GM21576 (cell line): ENCODE results near the gene DNAL1.
"Not testable (repeated sequence)": the region's sequence is repeated elsewhere in the genome, so short reads cannot be mapped to it uniquely, and the experiment has no call there.

Experiments used
- ATAC-seq: cut with Tn5 transposase; IDR thresholded peaks from one replicate; pipeline ENCODE4 v1.9.1; 2021; ENCODE audit warnings: mild to moderate bottlenecking, moderate library complexity; ENCODE audit not compliant: unreplicated experiment

DNAL1 gene, protein sequence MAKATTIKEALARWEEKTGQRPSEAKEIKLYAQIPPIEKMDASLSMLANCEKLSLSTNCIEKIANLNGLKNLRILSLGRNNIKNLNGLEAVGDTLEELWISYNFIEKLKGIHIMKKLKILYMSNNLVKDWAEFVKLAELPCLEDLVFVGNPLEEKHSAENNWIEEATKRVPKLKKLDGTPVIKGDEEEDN

DNA sequence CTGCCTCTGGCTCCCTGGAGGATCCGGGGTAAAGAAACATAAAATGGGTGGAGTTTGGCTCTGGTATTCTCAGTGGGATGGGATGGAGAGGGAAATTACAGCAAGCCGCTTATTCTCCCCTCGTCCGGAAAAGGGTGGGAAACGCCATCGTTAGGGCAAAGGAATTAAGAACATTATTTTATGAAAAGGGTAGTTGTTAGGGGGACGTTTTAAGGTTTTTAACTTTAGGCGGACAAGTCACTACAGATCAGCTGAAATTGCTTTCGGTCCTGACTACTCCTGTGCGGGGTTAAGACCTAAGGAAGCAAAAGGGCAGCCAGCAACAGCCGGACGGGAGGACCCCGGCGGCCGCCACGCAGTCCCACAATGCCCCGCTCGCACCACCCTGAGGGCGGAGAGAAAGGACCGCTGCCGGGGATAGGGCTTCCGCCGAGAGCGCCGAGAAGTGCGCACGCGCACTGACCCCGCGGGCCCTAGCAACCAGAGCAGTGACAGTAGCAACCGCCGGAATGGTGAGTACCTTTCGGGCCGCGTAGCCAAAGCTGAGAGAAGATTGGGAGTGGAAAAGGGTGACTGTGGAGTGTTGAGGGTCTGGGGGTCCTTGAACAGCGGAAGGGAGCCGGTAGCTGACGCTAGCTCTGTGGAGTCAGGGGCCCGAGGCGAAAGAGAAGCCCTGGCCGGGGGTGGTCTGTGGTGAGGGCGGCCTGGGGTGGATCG is at the start of gene DNAL1:
DNAL1 (plus strand) TSS at position 456 of the 717 bp plus-strand sequence; CDS start at position 510, 54 bp downstream.
- peak; percentile 93 for ATAC-seq

DNA sequence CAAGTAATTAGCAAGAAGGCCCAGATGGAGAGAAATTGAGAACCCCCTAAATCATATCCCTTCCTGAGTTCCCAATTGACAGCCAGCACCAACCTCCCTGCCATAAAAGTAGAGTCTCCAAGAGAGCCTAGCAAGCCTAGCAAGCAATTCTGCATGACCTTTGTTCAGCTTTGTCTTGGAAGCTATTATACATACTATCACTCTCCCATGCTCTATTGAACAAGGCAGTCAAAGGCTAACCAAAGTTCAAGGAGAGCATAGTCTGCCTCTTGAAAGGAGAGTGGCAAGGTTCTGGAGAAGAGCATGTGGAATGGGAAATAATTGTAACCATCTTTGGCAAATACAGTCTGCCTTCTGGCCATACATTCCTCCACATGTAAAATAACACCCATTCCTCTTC is 45.3 kb upstream of the DNAL1 start:
- ATAC-seq, result no peak

DNA sequence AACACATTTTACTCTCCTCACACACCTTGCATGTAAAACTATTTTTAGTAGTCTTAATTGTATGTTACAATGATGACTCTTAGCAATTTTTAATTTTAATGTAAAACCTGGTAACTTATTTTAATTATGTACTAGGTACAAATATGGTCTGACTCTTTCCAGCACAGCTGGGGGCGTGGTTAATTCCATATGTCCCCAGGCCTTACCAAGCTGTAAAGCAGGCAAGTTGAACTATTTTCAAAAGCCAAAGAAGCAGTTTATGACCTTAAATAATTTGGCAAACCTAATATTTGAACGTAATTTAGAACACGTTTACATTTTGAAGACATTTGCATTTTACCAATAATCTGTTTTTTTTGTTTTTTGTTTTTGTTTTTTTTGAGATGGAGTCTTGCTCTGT is 41.8 kb upstream of the DNAL1 start:
- no peak for ATAC-seq

DNA sequence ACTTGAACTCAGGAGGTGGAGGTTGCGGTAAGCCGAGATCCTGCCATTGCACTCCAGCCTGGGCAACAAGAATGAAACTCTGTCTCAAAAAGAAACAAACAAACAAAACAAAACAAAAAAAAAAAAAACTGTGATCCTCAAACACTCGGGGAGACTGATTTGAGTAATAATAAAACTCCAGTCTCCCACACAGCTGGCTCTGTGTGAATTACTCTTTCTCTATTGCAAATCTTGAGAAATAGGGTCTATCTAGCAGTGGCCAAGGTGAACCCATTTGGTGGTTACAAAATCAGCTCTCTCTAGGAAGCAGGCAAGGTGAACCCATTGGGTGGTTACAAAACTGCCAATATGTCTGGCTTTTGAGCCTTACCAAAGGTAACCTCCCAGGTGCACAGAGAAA is 38.5 kb upstream of the DNAL1 start:
- no peak for ATAC-seq

- ATAC-seq, result no peak
These were observed 37.5 kb upstream of the DNAL1 start for GRCh38 chr14:73607241-73607640.

- no peak for ATAC-seq
These were observed 34.1 kb upstream of the DNAL1 start for GRCh38 chr14:73610687-73611086.

- ATAC-seq, result peak; percentile 60
These were observed 32.3 kb upstream of the DNAL1 start, which contains the start of gene ACOT6 for GRCh38 chr14:73612339-73613045. Gene ACOT6 (plus strand): TSS chr14:73612517. CDS start chr14:73612572, 55 bp downstream.

GRCh38 chr14:73613046-73613383 is 31.8 kb upstream of the DNAL1 start:
- ATAC-seq, result no peak

GRCh38 chr14:73613419-73613963 is 31.3 kb upstream of the DNAL1 start:
- ATAC-seq, result no peak

- no peak for ATAC-seq
These were observed 28.0 kb upstream of the DNAL1 start for GRCh38 chr14:73616831-73617230.

DNA sequence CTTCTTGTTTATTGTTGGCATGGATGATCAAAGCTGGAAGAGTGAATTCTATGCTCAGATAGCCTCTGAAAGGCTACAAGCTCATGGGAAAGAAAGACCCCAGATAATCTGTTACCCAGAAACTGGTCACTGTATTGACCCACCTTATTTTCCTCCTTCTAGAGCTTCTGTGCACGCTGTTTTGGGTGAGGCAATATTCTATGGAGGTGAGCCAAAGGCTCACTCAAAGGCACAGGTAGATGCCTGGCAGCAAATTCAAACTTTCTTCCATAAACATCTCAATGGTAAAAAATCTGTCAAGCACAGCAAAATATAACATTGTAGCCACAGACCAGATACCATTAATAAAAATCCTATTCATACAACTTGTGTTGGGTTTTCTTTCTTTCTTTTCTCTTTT is 25.3 kb upstream of the DNAL1 start:
- ATAC-seq, result no peak

GRCh38 chr14:73620268-73620667 is 24.5 kb upstream of the DNAL1 start:
- ATAC-seq, result no peak

DNA sequence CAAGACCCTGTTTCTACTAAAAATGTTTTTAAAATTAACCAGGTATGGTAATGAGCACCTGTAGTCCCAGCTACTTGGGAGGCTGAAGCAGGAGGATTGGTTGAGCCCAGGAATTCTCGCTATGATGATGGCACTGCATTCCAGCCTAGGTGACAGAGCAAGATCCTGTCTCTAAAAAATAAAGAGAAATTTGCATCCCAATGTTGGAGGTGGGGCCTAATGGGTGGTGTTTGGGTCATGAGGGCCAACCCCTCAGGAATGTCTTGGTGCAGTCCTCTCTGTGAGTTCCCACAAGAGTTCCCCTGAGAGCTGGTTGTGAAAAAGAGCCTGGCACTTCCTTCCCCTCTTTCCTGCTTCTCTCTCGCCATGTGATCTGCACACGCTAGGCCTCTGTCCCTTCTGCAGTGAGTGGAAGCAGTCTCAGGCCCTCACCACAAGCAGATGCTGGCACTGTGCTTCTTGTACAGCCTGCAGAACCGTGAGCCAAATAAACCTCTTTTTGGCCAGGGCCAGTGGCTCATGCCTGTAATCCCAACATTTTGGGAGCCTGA is 21.2 kb upstream of the DNAL1 start:
- no peak for ATAC-seq

DNA sequence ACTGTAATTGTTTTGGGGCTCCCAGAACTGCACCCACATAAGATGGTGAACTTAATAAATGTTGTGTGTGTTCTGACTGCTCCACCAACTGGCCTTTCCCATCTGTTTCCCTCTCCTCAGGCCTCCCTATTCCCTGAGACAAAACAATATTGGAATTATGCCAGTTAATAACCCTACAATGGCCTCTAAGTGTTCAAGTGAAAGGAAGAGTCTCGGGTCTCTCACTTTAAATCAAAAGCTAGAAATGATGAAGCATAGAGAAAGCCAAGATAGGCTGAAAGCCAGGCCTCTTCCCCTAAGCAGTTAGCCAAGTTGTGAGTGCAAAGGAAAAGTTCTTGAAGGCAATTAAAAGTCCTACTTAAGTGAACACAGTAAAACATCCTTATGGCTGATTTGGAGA is 19.1 kb upstream of the DNAL1 start:
- no peak for ATAC-seq

DNA sequence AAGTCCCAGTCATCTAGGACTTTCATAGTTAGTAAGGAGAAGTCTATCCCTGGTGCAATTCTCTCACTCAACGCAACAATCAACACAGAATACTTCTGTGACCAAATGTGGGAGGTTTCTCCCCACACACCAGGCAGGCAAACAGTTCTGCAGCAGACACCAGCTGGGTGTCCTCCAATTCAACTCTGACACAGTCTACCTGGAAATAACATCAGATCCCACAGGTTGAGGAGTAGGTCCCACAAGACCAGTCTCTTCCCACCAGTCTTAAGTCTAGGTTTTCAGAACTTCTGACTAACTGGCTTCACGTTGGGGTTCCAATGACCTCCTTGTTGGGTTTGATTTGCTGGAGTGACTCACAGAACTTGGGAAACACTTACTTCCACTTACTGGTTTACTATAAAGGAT is 17.6 kb upstream of the DNAL1 start:
- ATAC-seq, result no peak

GRCh38 chr14:73630009-73630780 is 14.6 kb upstream of the DNAL1 start:
- no peak for ATAC-seq

DNA sequence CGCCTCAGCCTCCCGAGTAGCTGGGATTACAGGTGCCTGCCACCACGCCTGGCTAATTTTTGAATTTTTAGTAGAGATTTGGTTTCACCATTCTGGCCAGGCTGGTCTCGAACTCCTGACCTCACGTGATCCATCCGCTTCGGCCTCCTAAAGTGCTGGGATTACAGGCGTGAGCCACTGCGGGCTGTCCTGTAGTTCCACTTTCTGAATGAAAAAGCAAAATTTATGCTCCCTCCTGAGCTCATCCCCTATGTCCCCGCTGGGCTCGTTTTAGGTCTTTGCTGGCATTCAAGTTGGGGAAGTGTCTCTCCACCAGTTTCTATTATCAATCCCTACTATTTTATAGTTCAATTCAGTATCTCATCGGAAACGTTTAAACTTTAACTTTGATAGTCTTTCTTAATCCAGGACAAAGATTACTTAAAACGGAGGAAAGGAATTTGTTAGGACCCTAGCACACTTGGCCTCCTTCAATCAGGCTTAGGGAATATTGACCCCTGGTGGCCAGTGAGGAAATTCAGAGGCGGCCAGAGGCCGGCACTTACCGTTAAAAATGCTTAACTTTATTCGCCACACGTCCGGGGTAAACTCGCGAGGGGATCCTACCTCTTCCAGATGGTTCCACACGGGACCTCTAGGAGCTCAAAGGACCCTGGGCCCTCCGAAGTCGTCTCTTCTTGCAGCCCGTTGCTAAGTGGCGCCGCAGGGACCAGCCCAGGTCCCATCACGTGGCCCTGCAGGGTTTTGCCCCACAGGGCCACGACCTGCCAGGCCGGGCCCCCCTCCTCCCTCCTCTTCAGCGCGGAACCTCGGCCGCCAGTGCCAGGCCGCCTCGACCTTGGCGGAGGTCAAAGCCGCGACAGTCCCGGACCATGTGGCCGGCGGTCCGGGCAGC is 11.4 kb upstream of the DNAL1 start:
- no peak for ATAC-seq

- no peak for ATAC-seq
These were observed 10.6 kb upstream of the DNAL1 start for GRCh38 chr14:73634011-73634833.

- ATAC-seq, result not testable (repeated sequence)
These were observed 8.4 kb upstream of the DNAL1 start for GRCh38 chr14:73636355-73636754.
